Activated CD4-positive, alpha-beta T cell treated with anti-CD3 and anti-CD28 coated beads, Interleukin-2, amount 10 ng/mL, durations not matched to agents 7 days and 5 days (primary cell): ENCODE measurements around the gene BBX. TPM values are rescaled to one million over a fixed set of nuclear protein-coding genes. Genes with fewer than 3 reads are reported as not detected.

Experiments
- CTCF ChIA-PET: fragments of 350-600 bp; sonication (Branson Sonifier 250); formaldehyde crosslinking; loops from one replicate; lab custom pipeline; 2021; ENCODE audit warnings: antibody characterized with exemption; lab: Charles Lee
- POLR2A ChIA-PET: fragments of 350-600 bp; sonication (Branson Sonifier 250); formaldehyde crosslinking; loops from one replicate; lab custom pipeline; 2021; ENCODE audit warnings: antibody characterized with exemption; lab: Charles Lee
- DNase-seq: peaks from one replicate; pipeline ENCODE4 v3.0.0-alpha.2; 2020
- H3K27ac Mint-ChIP-seq: one replicate; pipeline ENCODE4 v1.8.0; 2021; ENCODE audit warnings: mild to moderate bottlenecking, moderate library complexity, mixed read lengths
- H3K27me3 Mint-ChIP-seq: one replicate; pipeline ENCODE4 v1.8.0; 2021; ENCODE audit warnings: mixed read lengths
- H3K36me3 Mint-ChIP-seq: one replicate; pipeline ENCODE4 v1.8.0; 2021; ENCODE audit warnings: low read depth, mixed read lengths
- H3K4me1 Mint-ChIP-seq: one replicate; pipeline ENCODE4 v1.8.0; 2021; ENCODE audit warnings: mixed read lengths
- H3K4me3 Mint-ChIP-seq: one replicate; pipeline ENCODE4 v1.8.0; 2021; ENCODE audit warnings: mild to moderate bottlenecking, moderate library complexity, mixed read lengths
- H3K9me3 Mint-ChIP-seq: one replicate; pipeline ENCODE4 v1.8.0; 2021; ENCODE audit warnings: mixed read lengths
- total RNA-seq, 2 experiments: library from RNA; stranded (reverse); gene quantifications; one replicate each; pipeline ENCODE4 v1.2.3, GENCODE V29; 2021

Gene BBX
- total RNA-seq, 2 experiments from 2014 or later = 35.0 to 45.4 TPM

- Mint-ChIP-seq H3K4me3 (no peak overlapping the region), H3K27ac (no peak overlapping the region), H3K9me3 (no peaks in the 10 kb centered on the region), H3K4me1 (peaks cover 21% of the 10 kb centered on the region), H3K27me3 (no peaks in the 10 kb centered on the region), H3K36me3 (peaks cover 5% of the 10 kb centered on the region)
- ChIA-PET POLR2A (no interaction called here), CTCF (no interaction called here)
- DNase-seq = no peak
Measured at GRCh38 chr3:107619549-107619948, 96.8 kb downstream of the BBX start.

GRCh38 chr3:107620534-107620933, 97.8 kb downstream of the BBX start:
- peaks cover 5% of the 10 kb centered on the region for H3K36me3 Mint-ChIP-seq
- ChIA-PET CTCF (interaction anchor here (0.5 kb wide), 1 partner anchor 364 kb away, joined by 10 read pairs; no protein-coding TSS in a partner anchor), POLR2A (no interaction called here)
- no peak overlapping the region for H3K4me3 Mint-ChIP-seq
- H3K4me1 Mint-ChIP-seq = peaks cover 21% of the 10 kb centered on the region
- no peak for DNase-seq
- no peaks in the 10 kb centered on the region for H3K9me3 Mint-ChIP-seq
- H3K27ac Mint-ChIP-seq = no peak overlapping the region
- no peaks in the 10 kb centered on the region for H3K27me3 Mint-ChIP-seq

GRCh38 chr3:107621465-107621864, 98.7 kb downstream of the BBX start:
- Mint-ChIP-seq H3K4me1 (peaks cover 21% of the 10 kb centered on the region), H3K36me3 (peaks cover 5% of the 10 kb centered on the region), H3K27me3 (no peaks in the 10 kb centered on the region), H3K9me3 (no peaks in the 10 kb centered on the region), H3K27ac (no peak overlapping the region), H3K4me3 (no peak overlapping the region)
- DNase-seq = no peak
- ChIA-PET CTCF (interaction anchor here (0.8 to 1.2 kb wide), 3 partner anchors 10 to 21 kb away, joined by 3 to 4 read pairs (median 3); no protein-coding TSS in a partner anchor), POLR2A (no interaction called here)

- Mint-ChIP-seq H3K9me3 (no peaks in the 10 kb centered on the region), H3K4me1 (peaks cover 20% of the 10 kb centered on the region), H3K4me3 (no peak overlapping the region), H3K36me3 (no peaks in the 10 kb centered on the region), H3K27me3 (no peaks in the 10 kb centered on the region), H3K27ac (no peak overlapping the region)
- DNase-seq = no peak
- CTCF ChIA-PET = interaction anchor here (1.3 kb wide), 1 partner anchor 28 kb away, joined by 3 read pairs; no protein-coding TSS in a partner anchor
- POLR2A ChIA-PET = no interaction called here
Measured at GRCh38 chr3:107627962-107628542, 105.3 kb downstream of the BBX start.

DNA sequence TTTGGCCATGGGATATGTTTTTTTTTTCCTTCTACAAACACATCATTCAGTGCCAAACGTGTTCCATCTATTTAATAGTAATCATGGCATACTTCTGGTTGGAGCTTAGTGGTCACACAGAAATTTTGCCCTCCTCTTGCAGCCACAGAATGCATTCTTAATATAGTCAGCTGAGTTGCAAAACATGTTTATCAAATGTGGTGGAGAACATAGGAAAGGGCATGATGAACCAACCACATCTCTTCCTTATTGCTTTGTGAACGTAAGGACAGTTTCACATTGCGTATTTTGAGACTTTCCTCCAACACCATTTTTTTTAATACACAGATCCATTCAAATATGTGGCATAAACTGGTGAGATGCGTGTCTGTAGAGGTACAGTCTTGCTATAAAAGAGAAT, 106.8 kb downstream of the BBX start:
- no peak overlapping the region for H3K4me3 Mint-ChIP-seq
- H3K36me3 Mint-ChIP-seq = no peaks in the 10 kb centered on the region
- no peak for DNase-seq
- POLR2A ChIA-PET = no interaction called here
- peaks cover 30% of the 10 kb centered on the region for H3K4me1 Mint-ChIP-seq
- no peak overlapping the region for H3K27ac Mint-ChIP-seq
- no peaks in the 10 kb centered on the region for H3K9me3 Mint-ChIP-seq
- CTCF ChIA-PET = interaction anchor here (1.3 to 1.4 kb wide), 3 partner anchors 9 to 48 kb away, joined by 3 to 6 read pairs (median 4); no protein-coding TSS in a partner anchor
- H3K27me3 Mint-ChIP-seq = no peaks in the 10 kb centered on the region

GRCh38 chr3:107630779-107631178, 108.0 kb downstream of the BBX start:
- Mint-ChIP-seq H3K27ac (no peak overlapping the region), H3K27me3 (no peaks in the 10 kb centered on the region), H3K36me3 (no peaks in the 10 kb centered on the region), H3K4me1 (peaks cover 30% of the 10 kb centered on the region), H3K9me3 (no peaks in the 10 kb centered on the region), H3K4me3 (no peak overlapping the region)
- no peak for DNase-seq
- POLR2A ChIA-PET = no interaction called here
- CTCF ChIA-PET = interaction anchor here (0.9 to 1.3 kb wide), 2 partner anchors 47 to 606 kb away, joined by 4 to 5 read pairs; no protein-coding TSS in a partner anchor

DNA sequence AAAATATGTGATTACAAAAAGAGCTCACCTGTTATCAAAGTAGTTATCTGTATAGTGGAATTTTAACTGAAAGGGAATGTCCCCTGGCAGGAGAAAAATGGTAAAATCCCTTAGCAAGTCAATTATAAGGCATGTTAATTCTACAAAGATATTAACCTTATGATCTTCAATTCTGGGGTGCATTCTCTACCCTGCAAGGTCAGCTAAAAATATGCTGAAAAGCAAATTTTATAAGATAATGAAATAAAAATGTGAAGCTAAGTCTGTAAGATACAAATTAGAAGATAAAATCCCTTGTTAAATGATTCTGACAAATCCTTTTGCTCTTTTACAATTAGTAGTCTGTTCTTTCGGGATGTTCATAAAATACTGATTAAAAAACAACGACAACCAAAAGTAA, 109.8 kb downstream of the BBX start:
- Mint-ChIP-seq H3K9me3 (no peaks in the 10 kb centered on the region), H3K4me1 (peaks cover 30% of the 10 kb centered on the region), H3K27ac (no peak overlapping the region), H3K4me3 (no peak overlapping the region), H3K27me3 (no peaks in the 10 kb centered on the region), H3K36me3 (no peaks in the 10 kb centered on the region)
- CTCF ChIA-PET = no interaction called here
- no peak for DNase-seq
- POLR2A ChIA-PET = no interaction called here

GRCh38 chr3:107633327-107634098, 110.8 kb downstream of the BBX start:
- Mint-ChIP-seq H3K4me3 (no peak overlapping the region), H3K27ac (no peak overlapping the region), H3K27me3 (no peaks in the 10 kb centered on the region), H3K36me3 (no peaks in the 10 kb centered on the region), H3K4me1 (peaks cover 30% of the 10 kb centered on the region), H3K9me3 (no peaks in the 10 kb centered on the region)
- CTCF ChIA-PET = interaction anchor here (1.5 kb wide), 1 partner anchor 10 kb away, joined by 4 read pairs; no protein-coding TSS in a partner anchor
- no peak for DNase-seq
- POLR2A ChIA-PET = no interaction called here

DNA sequence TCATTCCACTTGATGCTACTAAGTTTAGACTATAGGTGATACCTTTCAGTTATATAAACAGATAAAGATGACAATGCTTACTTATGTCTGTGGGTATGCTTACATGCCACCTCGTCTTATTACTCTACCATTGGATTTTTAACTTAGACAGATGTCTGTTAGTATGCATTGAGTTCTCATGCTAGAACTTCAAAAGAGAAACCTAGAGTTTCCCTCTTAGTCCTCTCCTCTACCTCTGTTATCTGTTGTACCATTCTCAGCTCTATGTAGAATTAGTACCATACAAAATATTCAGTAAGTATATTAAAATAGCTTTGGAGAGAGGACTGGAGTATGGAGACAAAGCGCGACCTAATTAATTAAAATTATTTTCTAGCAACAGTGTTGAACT, 111.3 kb downstream of the BBX start:
- Mint-ChIP-seq H3K4me3 (no peak overlapping the region), H3K27me3 (no peaks in the 10 kb centered on the region), H3K36me3 (no peaks in the 10 kb centered on the region), H3K9me3 (no peaks in the 10 kb centered on the region), H3K4me1 (peaks cover 28% of the 10 kb centered on the region), H3K27ac (no peak overlapping the region)
- ChIA-PET CTCF (interaction anchor here (1.5 kb wide), 1 partner anchor 9 kb away, joined by 4 read pairs; no protein-coding TSS in a partner anchor), POLR2A (no interaction called here)
- no peak for DNase-seq

DNA sequence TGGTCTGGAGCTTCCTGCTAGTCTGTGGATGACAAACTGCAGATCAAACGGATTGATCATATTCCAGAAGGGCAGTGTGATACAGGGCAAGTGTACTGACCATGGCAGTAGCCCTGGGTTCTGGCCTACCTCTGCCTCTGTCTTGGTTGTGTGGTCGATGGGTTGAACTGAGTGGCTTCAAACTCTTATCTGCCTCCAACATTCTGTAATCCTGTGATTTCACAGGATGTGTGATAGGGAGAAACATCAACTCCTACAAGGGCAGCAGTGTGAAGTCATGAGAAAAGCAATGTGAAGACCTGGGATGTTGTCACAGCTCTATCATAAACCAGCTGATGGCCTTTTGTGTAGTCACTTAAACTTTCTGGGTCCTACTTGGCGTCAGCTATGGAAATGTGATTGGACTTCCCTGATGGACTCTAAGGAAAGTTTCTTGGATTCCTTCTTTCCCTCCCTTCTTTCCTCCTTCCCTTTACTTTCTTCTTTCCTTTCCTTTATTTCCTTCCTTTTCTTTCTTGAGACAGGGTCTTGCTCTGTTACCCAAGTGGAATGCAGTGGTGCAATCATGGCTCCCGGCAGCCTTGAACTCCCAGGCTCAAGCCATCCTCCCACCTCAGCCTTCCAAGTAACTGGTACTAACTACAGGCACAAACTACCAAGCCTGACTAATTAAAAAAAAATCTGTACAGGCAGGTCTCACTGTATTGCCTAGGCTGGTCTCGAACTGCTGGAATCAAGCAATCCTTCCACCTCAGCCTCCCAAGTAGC, 114.8 kb downstream of the BBX start:
- CTCF ChIA-PET = interaction anchor here (0.6 to 2.2 kb wide), 2 partner anchors 8 to 406 kb away, joined by 4 to 6 read pairs; no protein-coding TSS in a partner anchor
- Mint-ChIP-seq H3K36me3 (no peaks in the 10 kb centered on the region), H3K4me3 (no peak overlapping the region), H3K27ac (no peak overlapping the region), H3K27me3 (no peaks in the 10 kb centered on the region), H3K4me1 (peaks cover 12% of the 10 kb centered on the region), H3K9me3 (no peaks in the 10 kb centered on the region)
- POLR2A ChIA-PET = no interaction called here
- no peak for DNase-seq

GRCh38 chr3:107641572-107642307, 119.0 kb downstream of the BBX start:
- CTCF ChIA-PET = interaction anchor here (0.6 to 1.6 kb wide), 3 partner anchors 10 to 19 kb away, joined by 3 read pairs; no protein-coding TSS in a partner anchor
- Mint-ChIP-seq H3K36me3 (no peaks in the 10 kb centered on the region), H3K27ac (no peak overlapping the region), H3K4me1 (no peaks in the 10 kb centered on the region), H3K27me3 (no peaks in the 10 kb centered on the region), H3K4me3 (no peak overlapping the region), H3K9me3 (no peaks in the 10 kb centered on the region)
- POLR2A ChIA-PET = no interaction called here
- no peak for DNase-seq
